ENCODE measurements around the gene PSTK.

PSTK gene

GRCh38 chr10:123019264-123019663, 39.1 kb downstream of the PSTK start:
- no peak for DNase-seq (ENCODE audit: low read depth, low spot score)

GRCh38 chr10:123019941-123020703, 39.9 kb downstream of the PSTK start:
- DNase-seq (ENCODE audit: low read depth, low spot score), result no peak

DNA sequence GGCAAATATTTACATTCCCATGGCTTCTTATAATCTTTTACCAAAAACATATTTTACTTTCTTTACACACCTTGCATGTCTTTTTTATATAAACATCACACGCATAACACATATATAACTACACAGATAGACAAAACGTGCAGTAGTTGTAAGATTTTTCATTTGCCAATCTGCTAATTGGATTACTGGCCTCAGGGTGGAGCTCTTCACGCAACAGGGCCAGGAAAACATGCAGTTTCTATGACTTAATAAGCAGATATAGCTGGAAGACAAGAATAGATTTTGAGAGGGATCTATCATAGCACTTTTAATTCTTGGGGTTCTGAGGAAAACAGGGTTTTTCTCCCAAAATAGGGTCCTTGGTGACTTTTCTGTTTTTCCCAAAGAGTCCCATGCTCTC, 41.3 kb downstream of the PSTK start:
- DNase-seq (ENCODE audit: low read depth, low spot score), result no peak

DNA sequence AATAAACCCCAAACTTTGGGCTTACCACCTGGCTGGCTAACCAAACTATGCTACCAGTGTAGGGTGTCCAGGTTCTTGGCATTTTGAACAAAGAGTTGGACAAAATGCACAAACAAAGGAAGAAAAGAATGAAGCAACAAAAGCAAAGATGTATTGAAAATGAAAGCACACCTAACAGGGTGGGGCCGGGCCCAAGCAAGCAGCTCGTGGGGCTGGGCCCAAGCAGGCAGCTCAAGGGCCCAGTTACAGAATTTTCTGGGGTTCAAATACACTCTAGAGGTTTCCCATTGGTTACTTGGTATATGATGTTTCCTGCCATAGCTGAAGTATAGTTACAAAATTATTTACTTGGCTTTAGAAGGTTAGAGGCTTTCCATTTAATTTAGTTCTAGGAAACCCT, 44.3 kb downstream of the PSTK start:
- DNase-seq (ENCODE audit: low read depth, low spot score), result no peak

DNA sequence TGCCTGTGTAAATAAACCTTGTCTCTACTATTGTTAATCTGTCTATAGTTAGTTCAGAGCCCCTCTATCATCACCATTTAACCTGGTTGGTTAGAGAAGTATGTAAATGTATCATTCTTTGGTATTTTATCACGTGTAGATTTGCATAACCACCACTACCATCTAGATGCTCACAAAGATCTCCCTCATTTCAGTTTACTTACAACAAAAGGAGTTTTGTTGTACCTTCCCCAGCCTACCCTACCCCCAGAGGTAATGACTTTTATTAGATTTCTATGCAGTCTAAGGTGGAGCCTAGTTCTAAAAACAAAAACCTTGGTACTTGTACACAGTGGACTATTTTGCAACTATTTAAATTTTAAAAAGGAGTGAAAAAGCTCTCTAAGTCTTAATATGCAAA, 46.1 kb downstream of the PSTK start:
- no peak for DNase-seq (ENCODE audit: low read depth, low spot score)

DNA sequence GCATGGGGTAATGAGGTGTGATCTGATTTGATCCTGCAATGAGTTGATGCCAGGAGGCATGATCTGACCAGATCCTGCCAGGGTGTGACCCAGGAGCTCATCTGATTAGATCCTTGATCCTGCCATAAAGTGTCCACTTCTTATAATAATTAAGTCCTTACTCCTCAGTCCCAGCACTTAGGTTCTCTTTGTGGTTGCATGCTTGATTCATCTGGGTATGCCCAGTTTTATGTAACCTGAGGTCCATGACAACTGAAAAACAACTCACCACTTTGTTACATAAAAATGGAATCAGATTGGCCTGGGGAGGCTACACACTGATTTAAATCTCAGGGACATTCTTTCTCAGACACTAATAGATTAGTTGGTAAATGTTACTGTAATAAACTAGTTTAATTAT, 47.7 kb downstream of the PSTK start:
- DNase-seq (ENCODE audit: low read depth, low spot score), result no peak

DNA sequence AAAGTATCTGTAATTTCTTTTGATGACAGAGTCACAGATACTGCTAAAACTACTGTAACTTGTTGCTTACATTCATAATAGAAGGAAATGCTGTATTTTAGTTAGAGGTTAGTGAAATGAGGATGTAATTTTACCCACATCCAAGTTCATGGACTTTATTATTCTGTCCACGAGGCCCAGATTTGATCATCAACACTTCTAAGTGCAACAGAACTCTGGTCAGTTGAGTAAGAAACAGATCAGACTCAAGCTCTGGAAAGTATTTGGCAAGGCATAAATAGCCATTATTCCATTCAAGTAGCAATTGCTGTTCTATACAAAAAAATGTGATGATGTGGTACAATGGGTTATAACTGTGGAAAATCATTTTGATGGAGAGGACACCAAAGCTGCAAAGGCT, 50.9 kb downstream of the PSTK start:
- no peak for DNase-seq (ENCODE audit: low read depth, low spot score)

- no peak for DNase-seq (ENCODE audit: low read depth, low spot score)
Measured at GRCh38 chr10:123034332-123034731, 54.1 kb downstream of the PSTK start.

DNA sequence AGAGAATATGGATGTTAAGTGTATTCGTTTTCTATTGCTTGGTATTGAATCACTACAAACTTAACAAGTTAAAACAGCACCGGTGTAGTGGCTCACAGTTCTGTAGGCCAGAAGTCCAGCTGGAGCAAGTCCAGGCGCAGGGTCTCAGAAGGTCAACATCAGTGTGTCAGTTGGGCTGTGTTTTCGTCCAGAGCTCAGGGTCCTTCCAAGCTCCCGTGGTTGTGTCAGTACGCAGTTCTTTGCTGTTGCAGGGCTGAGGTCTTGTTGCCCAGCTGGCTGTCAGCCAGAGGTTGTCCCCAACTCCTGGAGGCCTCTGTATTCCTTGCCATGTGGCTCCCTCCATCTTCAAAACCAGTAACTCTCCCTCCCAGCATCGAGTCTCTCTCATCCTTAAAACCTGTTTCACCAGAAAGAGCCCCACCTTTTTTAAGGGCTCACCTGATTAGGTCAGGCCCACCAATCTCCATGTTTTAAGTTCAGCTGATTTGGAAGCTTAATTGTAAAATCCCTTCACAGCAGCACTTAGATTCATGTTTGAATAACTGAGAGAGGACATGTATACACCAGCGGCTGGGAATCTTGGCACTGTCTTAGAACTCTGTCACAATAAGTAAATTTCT, 55.4 kb downstream of the PSTK start:
- no peak for DNase-seq (ENCODE audit: low read depth, low spot score)

GRCh38 chr10:123038782-123039631, 58.8 kb downstream of the PSTK start:
- DNase-seq (ENCODE audit: low read depth, low spot score), result no peak

DNA sequence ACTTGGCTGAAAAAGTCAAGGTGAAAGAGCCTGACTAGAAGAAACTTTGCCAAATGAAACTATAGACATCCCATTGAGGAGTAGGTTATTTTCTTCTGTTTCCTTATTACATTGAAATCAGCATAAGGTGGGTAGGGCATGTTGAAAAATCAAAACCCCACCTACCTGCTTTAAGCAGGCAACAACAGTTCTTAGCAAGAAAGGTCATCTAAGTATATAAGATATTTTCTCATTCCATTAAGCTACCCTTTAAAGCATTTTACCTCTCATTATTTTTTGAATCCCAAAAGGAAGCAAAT, 59.4 kb downstream of the PSTK start:
- DNase-seq (ENCODE audit: low read depth, low spot score), result no peak

Measured in smooth muscle cell of the brain vasculature (primary cell).